Measurements from ENCODE around the gene HDC. TPM values are rescaled to one million over a fixed set of nuclear protein-coding genes. Genes with fewer than 3 reads are reported as not detected.

The HDC gene
- total RNA-seq, 1 donor from 2014 or later, result 6.5 TPM

DNA sequence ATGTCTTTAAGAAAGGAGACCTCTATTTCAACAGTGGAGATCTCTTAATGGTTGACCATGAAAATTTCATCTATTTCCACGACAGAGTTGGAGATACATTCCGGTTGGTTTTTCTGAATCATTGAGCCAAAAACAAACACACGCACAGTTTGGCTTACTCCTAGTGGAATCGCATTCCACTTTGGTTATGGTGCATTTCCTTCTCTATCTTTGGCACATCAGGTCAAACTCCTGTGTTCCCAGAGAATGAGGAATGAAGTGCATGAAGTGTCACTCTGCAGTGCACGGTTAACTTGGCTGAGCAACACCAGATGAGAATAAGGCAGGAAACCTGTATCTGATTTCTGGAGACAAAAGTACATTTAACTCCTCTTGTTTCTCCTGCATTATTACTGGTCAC is 38.5 kb downstream of the HDC start:
- DNase-seq (ENCODE audit: low spot score), result no peak

DNA sequence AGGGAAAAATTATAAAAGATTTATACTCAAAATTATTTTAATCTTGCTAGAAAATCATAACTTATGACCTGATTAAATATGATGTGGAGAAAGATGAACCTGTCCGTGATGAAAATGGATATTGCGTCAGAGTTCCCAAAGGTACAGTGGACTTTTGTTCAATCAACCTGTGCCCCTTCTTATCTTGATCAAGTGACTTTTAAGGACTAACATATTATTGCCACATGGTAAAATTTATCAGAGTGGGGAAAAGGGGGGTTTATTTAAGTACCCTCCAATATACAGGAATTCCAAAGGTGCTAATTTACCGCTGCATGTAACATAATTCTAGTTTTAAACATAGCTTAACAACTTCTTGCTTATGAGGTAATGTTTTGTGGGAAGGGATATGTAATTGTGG is 39.6 kb downstream of the HDC start:
- no peak for DNase-seq (ENCODE audit: low spot score)

DNA sequence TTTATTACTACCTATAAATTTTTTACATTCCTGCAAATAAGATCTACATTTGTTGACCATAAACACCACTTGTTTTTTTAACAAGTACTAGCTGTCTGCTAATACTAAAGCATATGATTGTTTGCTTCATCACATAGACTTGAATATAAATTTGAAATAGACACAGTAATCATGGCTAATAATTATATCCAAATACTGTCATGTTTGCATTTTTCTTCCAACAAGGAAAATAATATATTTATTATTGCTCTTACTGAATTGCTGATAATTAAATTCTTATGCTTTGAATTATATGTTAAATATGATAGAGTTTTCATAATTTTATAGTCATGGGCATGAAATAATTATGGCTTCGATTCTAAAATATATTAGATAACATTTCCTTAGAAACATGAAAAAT is 40.5 kb downstream of the HDC start:
- DNase-seq (ENCODE audit: low spot score), result no peak

DNA sequence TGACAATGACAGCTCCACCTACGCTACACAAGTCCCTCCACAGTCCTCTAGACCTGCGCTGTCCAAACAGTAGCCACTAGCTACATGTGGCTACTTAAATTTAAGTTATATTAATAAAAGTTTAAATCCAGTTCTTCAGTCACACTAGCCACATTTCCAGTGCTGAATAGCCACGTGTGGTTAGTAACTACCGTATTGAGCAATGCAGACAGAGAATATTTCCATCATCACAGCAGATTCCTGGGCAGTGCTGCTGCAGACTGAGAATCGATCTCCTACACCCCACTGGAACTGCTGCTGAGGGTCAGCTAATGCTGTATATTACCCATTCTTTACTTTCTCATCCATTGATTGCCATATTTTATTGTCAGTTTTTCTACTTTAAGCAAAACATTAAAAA is 40.9 kb downstream of the HDC start:
- no peak for DNase-seq (ENCODE audit: low spot score)

DNA sequence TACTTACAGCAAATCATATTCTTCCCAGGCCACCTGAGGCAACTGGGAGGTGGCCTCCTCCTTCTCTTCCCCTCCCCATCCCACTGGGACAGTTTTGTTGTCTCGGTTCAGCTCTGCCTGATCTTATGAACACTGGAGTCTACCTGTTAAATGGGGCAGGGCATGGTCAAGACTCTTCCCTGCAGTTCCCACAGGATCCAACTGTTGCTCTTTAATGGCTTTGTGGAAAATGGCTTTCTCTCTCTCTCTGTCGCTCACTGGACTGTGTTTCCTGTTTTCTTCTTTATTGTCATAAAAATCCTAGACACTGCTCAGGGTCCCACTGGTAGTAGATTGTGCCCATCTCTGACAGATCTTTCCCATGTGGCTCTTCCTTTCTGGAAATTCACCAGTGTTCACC is 43.3 kb downstream of the HDC start:
- no peak for DNase-seq (ENCODE audit: low spot score)

DNA sequence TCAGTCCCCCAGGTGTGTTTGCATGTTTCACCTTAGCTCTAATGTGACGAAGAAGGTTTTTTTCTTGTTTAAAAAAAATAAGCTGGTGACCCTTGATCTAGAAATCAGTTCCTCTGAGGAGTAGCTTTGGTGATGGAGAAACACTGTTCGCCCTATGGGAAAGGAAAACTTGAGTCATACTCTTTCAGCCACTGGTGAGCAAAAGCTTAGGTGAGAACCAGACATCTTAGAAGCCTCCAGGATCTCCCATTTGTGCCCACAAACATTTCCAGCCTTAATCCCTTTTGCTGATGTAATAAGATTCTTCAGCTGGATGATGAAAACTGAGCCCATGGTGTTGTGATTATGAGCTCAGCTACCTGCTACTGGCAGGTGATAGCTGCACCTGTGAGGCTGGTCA is 45.7 kb downstream of the HDC start:
- DNase-seq (ENCODE audit: low spot score), result no peak

DNA sequence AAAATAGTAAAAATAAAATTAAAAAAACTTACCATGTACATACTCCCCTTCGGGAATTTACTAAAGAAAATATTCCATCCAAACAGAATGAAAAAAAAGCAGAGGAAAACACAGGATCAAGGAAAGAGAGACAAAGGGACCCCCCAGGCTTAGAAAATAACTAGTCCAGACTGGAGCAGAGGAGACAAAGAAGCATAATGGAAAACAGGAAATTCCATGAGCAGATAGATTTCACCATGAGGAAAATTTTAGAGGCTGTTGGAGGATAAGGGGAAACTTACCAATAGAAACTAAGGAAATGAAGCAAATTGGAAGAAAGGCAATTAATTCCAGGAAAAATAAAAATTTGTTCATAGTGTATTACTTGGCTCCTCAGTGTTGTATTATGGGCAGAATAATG is 46.8 kb downstream of the HDC start:
- no peak for DNase-seq (ENCODE audit: low spot score)

DNA sequence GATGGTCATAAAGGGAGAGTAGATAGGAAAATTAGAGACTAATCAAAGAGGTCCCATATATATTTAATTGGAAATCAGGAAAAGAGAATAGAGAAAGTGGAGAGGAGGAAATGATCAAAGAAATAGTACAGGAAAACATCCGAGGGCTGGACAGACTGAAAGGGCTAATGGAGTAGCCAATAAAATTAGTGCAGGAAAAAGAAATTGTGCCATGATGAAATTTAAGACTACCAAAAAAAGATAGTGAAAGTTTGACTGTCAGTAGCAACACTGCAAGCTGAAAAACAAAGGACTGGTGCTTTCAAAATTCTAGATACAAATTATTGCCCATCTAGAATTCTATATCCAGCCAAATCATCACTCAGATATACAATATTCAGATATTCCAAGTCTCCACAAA is 47.2 kb downstream of the HDC start:
- no peak for DNase-seq (ENCODE audit: low spot score)

DNA sequence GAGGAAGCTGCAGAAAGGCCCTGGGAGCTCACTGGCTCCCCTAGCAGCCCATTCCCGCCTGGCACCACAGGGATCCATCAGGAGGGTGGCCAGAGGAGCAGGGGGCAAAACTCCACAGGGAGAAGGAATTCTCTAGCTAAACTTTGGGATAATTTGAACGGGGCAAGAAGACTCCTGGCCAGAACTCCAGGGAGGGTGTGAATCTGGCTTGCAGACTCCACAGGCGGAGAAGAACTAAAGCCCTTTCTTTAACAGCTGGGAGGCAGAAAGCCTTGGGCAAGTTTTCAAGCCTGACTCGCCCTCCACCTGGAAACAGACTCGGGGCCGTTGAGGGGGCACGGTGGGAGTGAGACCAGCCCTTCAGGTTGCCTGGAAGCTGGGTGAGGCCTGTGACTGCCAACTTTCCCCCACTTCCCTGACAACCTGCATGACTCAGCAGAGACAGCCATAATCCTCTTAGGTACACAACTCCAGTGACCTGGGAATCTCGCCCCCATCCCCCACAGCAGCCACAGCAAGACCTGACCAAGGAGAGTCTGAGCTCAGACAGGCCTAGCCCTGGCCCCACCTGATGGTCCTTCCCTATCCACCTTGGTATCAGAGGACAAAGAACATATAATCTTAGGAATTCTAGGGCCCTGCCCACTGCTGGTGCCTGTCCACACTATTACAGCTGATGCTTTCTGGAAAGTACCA is 54.9 kb downstream of the HDC start:
- DNase-seq (ENCODE audit: low spot score), result no peak

DNA sequence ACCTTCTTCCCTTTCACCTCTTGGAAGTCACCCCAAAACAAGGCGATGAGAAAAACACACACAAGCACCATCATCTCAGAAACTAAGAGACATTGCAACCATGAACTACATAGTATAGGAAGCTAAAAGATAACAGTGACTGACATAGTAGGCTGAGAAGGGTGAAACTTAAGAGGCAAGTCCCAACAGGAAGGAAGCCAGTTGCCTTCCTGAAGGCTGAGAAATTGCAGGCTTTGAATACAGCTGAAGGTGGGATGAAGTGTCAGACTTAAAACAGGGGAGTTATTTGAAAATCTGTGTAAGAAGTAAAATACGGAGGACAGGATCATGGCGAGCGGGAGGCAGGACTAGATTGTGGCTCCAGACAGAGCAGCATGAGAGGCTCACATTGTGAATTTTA is 55.7 kb downstream of the HDC start:
- peak; percentile 70 for DNase-seq (ENCODE audit: low spot score)

DNA sequence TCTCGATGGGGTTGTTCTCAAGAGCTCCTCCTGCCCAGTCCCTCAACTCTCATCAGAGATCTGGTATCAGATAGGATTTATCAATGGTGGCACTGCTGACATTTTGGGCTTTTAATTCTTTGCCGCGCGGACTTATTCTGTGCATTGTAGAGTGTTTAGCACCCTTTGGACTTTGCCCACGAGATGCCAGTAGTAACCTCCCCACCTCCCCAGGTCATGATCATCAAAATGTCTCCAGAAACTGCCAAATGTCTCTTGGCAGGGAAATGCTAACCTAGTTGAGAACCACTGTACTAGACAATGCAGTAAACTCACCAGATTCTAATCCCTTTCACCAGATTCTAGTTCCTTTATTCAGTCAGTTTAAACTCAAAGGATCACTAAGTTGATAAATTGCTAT is 59.5 kb downstream of the HDC start:
- DNase-seq (ENCODE audit: low spot score), result no peak

DNA sequence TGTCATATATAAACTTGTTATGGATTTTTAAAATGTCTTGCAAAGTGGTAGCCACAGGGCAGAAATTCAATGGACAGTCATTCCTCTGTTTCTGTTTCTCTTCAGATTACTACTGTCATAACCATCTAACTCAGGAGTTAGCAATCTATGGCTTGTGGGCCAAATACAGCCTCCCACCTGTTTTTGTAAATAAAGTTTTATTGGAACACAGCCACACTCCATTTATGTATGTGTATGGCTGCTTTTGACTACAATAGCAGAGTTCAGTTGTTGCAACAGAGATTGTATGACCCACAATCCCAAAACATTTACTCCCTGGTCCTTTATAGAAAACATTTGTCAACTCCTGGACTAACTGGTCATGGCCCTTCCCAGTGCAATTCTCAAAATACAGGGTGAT is 63.5 kb downstream of the HDC start:
- DNase-seq (ENCODE audit: low spot score), result no peak

DNA sequence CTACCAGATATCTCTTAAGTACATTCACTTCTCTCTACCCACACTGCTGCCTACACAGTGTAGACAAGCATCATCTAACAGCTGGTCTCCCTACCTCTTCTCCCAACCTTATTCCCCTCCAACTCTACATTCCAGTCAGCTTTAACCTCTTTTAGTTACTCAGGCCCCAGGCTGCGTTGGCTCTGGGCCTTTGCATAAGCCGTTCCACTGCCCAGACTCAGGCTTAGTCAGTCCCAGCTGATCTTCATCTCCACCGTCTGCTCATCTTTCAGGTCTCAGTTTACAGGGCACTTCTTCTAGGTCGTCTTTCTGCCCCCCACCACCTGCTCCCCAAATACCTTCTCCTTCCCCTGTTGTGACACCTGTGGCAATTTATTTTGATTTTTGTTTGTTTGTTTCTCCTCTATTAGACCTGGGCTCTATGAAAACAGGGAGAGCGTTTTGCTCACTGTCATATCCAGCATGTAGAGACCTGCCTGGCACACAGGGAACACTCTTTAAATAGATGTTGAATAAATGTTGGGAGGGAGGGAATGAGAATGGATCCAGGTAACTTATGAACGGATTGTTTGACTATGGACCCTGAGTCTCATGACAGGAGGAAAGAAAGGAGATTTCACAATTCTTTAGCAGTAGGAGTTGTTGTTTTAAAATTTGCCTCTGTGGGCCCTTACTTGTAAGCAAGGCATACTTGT is 72.5 kb downstream of the HDC start:
- DNase-seq (ENCODE audit: low spot score), result no peak

DNA sequence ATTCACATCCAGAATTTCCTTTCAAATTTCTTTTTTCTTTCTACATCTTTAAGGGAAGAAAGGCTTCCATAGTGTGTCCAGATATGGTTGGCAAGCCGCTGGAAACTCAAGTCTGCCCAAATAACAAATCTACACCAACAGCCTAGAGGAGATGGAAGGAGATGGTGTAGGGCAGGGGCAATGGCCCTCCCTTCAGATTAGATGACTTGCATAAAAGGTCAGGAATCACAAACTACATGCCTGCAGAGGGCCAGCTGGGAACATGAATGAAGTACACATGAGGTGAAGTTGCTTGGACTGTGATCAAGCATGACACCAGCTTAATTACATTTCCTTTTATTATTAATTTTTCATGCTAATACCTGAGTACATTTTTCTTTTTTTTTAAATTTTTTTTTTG is 73.4 kb downstream of the HDC start:
- no peak for DNase-seq (ENCODE audit: low spot score)

Other genes starting within 250 kb of the HDC start
- gene ATP8B4, start 146.5 kb downstream of the HDC start, total RNA-seq (ENCODE audit: insufficient read depth, low replicate concordance), result 39.5 TPM
- gene SLC27A2, start 83.5 kb downstream of the HDC start, total RNA-seq (ENCODE audit: insufficient read depth, low replicate concordance), result not detected
- 41.4 TPM for gene GABPB1, start 89.5 kb upstream of the HDC start, total RNA-seq (ENCODE audit: insufficient read depth, low replicate concordance)
- 75.4 TPM for gene USP8, start 158.7 kb upstream of the HDC start, total RNA-seq (ENCODE audit: insufficient read depth, low replicate concordance)